Keratinocyte (primary cell): ENCODE measurements around the gene DDX60. TPM values are rescaled to one million over a fixed set of nuclear protein-coding genes. Genes with fewer than 3 reads are reported as not detected.

ENCODE experiments used
- DNase-seq: peaks from one replicate; pipeline ENCODE4 v3.0.0-alpha.2; 2011; ENCODE audit warnings: low read depth, missing footprints, low spot score
- FAIRE-seq: peaks from 2 replicates; lab custom pipeline; 2011; peaks lifted over from hg19 to GRCh38; lab: Jason Lieb, UNC
- H2AFZ ChIP-seq: 2 replicates; pipeline ENCODE4 v1.6.0; 2012; ENCODE audit warnings: low read length, control low read depth, inconsistent platforms; ENCODE audit not compliant: control insufficient read depth
- H3K27ac ChIP-seq: 2 replicates; pipeline ENCODE4 v1.5.1; 2011; ENCODE audit warnings: low read length; ENCODE audit not compliant: control insufficient read depth, insufficient read depth
- H3K27me3 ChIP-seq: 3 replicates; pipeline ENCODE4 v1.6.0; 2011; ENCODE audit warnings: low read length; ENCODE audit not compliant: control insufficient read depth, insufficient read depth; ENCODE audit errors: extremely low read depth
- H3K36me3 ChIP-seq, 2 experiments: 2 replicates in 1 of 2; 3 replicates in 1 of 2; pipeline ENCODE4 v1.5.1; 2011; ENCODE audit warnings: low read length in 2 of 2, mild to moderate bottlenecking in 1 of 2; ENCODE audit not compliant: control insufficient read depth in 2 of 2, insufficient read depth in 2 of 2; ENCODE audit errors: extremely low read depth in 1 of 2
- H3K4me1 ChIP-seq: 3 replicates; pipeline ENCODE4 v1.5.1; 2011; ENCODE audit warnings: low read length; ENCODE audit not compliant: control insufficient read depth, insufficient read depth; ENCODE audit errors: extremely low read depth
- H3K4me2 ChIP-seq: 3 replicates; pipeline ENCODE4 v1.6.0; 2011; ENCODE audit warnings: low read depth, low read length; ENCODE audit not compliant: control insufficient read depth, insufficient read depth; ENCODE audit errors: extremely low read depth
- H3K4me3 ChIP-seq, 3 experiments: fragments of 200-600 bp in 1 of 3; sonication (generic) in 1 of 3; 2 replicates in 2 of 3; 3 replicates in 1 of 3; pipeline ENCODE4 v1.5.1; 2011 to 2016; ENCODE audit warnings: low read length in 3 of 3, mild to moderate bottlenecking in 3 of 3, control low read depth in 2 of 3, inconsistent platforms in 1 of 3, low read depth in 1 of 3, mixed read lengths in 1 of 3, mixed run types in 1 of 3, moderate library complexity in 1 of 3; ENCODE audit not compliant: control insufficient read depth in 2 of 3, insufficient read depth in 2 of 3; ENCODE audit errors: extremely low read depth in 1 of 3
- H3K79me2 ChIP-seq: 2 replicates; pipeline ENCODE4 v1.6.0; 2012; ENCODE audit warnings: low read length; ENCODE audit not compliant: control insufficient read depth, insufficient read depth
- H3K9ac ChIP-seq: 3 replicates; pipeline ENCODE4 v1.6.0; 2011; ENCODE audit warnings: low read length; ENCODE audit not compliant: control insufficient read depth, insufficient read depth; ENCODE audit errors: extremely low read depth
- H3K9me1 ChIP-seq: 3 replicates; pipeline ENCODE4 v1.6.0; 2011; ENCODE audit warnings: low read length; ENCODE audit not compliant: control insufficient read depth, insufficient read depth; ENCODE audit errors: extremely low read depth
- H3K9me3 ChIP-seq: 2 replicates; pipeline ENCODE4 v1.5.1; 2012; ENCODE audit warnings: low read depth, low read length; ENCODE audit not compliant: control insufficient read depth
- H4K20me1 ChIP-seq: 3 replicates; pipeline ENCODE4 v1.6.0; 2011; ENCODE audit warnings: low read length; ENCODE audit not compliant: control insufficient read depth, insufficient read depth; ENCODE audit errors: extremely low read depth
- EZH2 ChIP-seq: IDR thresholded peaks from one replicate; pipeline ENCODE4 v1.6.1; 2012; ENCODE audit warnings: inconsistent platforms, mild to moderate bottlenecking, low read length, moderate library complexity
- dilution Hi-C: fragments of 300-500 bp; cut with MboI; formaldehyde crosslinking; loops from one replicate; pipeline ENCODE4 v1.7.0; 2020; ENCODE audit warnings: low sequenced_read_pairs; ENCODE audit not compliant: extremely low pct_ligation_motif_present
- polyA plus RNA-seq, 5 experiments: library from polyadenylated mRNA; depleted of rRNA in 3 of 5; stranded (reverse) in 3 of 5; stranded (forward) in 1 of 5; unstranded in 1 of 5; fragments of >200 nt; gene quantifications; 1 replicate in 1 of 5; 2 replicates in 3 of 5; 3 replicates in 1 of 5; pipeline versions ENCODE4 v1.2.1 to v1.2.3, GENCODE V29; 2011 to 2012; ENCODE audit warnings: missing spikeins in 2 of 5, low read depth in 1 of 5, low replicate concordance in 1 of 5
- TF ChIP-seq, protein P1 (sequence below), 3 experiments: IDR thresholded peaks in 1 of 3; conservative IDR thresholded peaks in 1 of 3; optimal IDR thresholded peaks in 1 of 3; 2 replicates in 2 of 3; 3 replicates in 1 of 3; pipeline versions ENCODE3 to v1.5.1; 2011; ENCODE audit warnings: low read length in 3 of 3, mild to moderate bottlenecking in 3 of 3, moderate library complexity in 2 of 3, control low read depth in 1 of 3, inconsistent platforms in 1 of 3; ENCODE audit not compliant: insufficient read depth in 2 of 3; ENCODE audit errors: extremely low read depth in 1 of 3

Gene DDX60
- polyA plus RNA-seq, 1 donor (not counting 4 experiments of a cell fraction or from before 2014, with no cell fraction given) = 44.6 TPM

DNA sequence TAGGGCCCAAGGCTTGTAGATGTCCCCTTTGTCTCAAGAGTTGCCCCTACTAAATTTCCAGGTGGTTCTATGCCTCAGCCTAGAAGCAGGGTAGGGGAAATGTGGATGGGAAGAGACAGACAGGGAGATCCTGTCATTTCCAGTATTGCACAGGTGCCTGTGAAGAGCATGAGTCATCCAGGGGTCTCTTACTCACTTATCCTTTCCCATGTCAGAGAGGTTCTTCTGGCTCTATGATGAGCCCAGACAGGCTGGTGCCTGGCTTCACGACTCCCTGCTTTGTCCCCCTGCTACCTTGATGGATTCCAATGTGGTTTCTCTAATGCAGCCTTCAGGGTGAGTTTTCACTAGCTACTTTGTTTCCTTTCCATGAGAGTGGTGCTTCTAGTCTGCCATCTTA, 35.2 kb upstream of the DDX60 start:
- no peaks in the 10 kb centered on the region for H3K27me3 ChIP-seq
- no peaks in the 10 kb centered on the region for H3K9me1 ChIP-seq
- no peak overlapping the region for H3K9ac ChIP-seq
- no peak for DNase-seq
- TF ChIP-seq EZH2 = no peak
- TF ChIP-seq, protein P1, sequence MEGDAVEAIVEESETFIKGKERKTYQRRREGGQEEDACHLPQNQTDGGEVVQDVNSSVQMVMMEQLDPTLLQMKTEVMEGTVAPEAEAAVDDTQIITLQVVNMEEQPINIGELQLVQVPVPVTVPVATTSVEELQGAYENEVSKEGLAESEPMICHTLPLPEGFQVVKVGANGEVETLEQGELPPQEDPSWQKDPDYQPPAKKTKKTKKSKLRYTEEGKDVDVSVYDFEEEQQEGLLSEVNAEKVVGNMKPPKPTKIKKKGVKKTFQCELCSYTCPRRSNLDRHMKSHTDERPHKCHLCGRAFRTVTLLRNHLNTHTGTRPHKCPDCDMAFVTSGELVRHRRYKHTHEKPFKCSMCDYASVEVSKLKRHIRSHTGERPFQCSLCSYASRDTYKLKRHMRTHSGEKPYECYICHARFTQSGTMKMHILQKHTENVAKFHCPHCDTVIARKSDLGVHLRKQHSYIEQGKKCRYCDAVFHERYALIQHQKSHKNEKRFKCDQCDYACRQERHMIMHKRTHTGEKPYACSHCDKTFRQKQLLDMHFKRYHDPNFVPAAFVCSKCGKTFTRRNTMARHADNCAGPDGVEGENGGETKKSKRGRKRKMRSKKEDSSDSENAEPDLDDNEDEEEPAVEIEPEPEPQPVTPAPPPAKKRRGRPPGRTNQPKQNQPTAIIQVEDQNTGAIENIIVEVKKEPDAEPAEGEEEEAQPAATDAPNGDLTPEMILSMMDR (optimal IDR thresholded peaks at IDR 0.05 in 1 of 3, IDR thresholded peaks at IDR 0.05 in 1 of 3, conservative IDR thresholded peaks at IDR 0.05 in 1 of 3; ENCODE audit: extremely low read depth in 1 of 3, insufficient read depth in 2 of 3, low read length in 3 of 3) = no peak
- dilution Hi-C loops = no loop called here
- H3K4me3 ChIP-seq = no peak overlapping the region
- no peaks in the 10 kb centered on the region for H3K9me3 ChIP-seq
- no peak for FAIRE-seq
- H2AFZ ChIP-seq = no peak overlapping the region
- no peak overlapping the region for H3K27ac ChIP-seq
- H3K4me2 ChIP-seq = no peak overlapping the region
- no peaks in the 10 kb centered on the region for H3K79me2 ChIP-seq
- no peaks in the 10 kb centered on the region for H4K20me1 ChIP-seq
- H3K4me1 ChIP-seq = no peaks in the 10 kb centered on the region
- peaks cover 0 to 3% of the 10 kb centered on the region in 2 experiments for H3K36me3 ChIP-seq

DNA sequence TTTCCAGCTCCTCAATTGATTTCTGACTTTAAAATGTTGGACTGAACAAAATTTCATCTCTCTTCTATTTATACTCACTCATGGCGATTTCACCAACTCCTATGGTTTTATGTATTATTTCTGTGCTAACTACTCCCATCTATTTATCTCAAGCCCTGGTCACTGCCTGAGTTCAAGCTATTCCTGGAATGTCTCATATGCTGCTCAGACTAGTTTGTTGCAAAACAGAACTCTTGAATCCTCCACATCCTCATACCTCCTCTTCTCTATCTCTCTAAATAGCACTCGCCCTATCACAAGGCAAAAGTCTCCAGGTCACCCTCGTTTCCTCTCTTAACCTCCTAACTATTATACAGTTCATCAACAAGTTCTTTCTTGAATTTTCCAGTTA, 19.0 kb upstream of the DDX60 start:
- H3K79me2 ChIP-seq = no peaks in the 10 kb centered on the region
- H3K4me2 ChIP-seq = peak overlapping the region; percentile 57
- no peak overlapping the region for H3K9ac ChIP-seq
- H3K9me3 ChIP-seq = no peaks in the 10 kb centered on the region
- no peaks in the 10 kb centered on the region for H3K27me3 ChIP-seq
- no peaks in the 10 kb centered on the region for H3K9me1 ChIP-seq
- no peak overlapping the region for H3K4me3 ChIP-seq
- H3K27ac ChIP-seq = no peak overlapping the region
- H2AFZ ChIP-seq = peak overlapping the region; percentile 80
- DNase-seq = no peak
- dilution Hi-C loops = no loop called here
- no peaks in the 10 kb centered on the region for H4K20me1 ChIP-seq
- no peaks in the 10 kb centered on the region for H3K36me3 ChIP-seq
- FAIRE-seq = no peak
- TF ChIP-seq, protein P1 (optimal IDR thresholded peaks at IDR 0.05 in 1 of 3, IDR thresholded peaks at IDR 0.05 in 1 of 3, conservative IDR thresholded peaks at IDR 0.05 in 1 of 3; ENCODE audit: extremely low read depth in 1 of 3, insufficient read depth in 2 of 3, low read length in 3 of 3) = no peak
- TF ChIP-seq EZH2 = no peak
- H3K4me1 ChIP-seq = peaks cover 12% of the 10 kb centered on the region
